GM12892 (cell line): ENCODE measurements around the gene ANKRD29.

Source experiments
- DNase-seq: peaks from one replicate; pipeline ENCODE4 v3.0.0; 2011; ENCODE audit not compliant: insufficient read length
- FAIRE-seq: peaks from 2 replicates; lab custom pipeline; 2011; peaks lifted over from hg19 to GRCh38; lab: Jason Lieb, UNC
- POLR2A ChIP-seq: IDR thresholded peaks from 2 replicates; pipeline ENCODE4 v1.6.1; 2011; ENCODE audit warnings: low read depth, low read length, control low read depth
- POLR2AphosphoS5 ChIP-seq: IDR thresholded peaks from 2 replicates; pipeline ENCODE4 v1.6.1; 2011; ENCODE audit warnings: low read depth, low read length, control low read depth
- TAF1 ChIP-seq: IDR thresholded peaks from 2 replicates; pipeline ENCODE4 v1.6.1; 2011; ENCODE audit warnings: low read depth, mild to moderate bottlenecking, control low read depth, low read length, borderline replicate concordance

The ANKRD29 gene

DNA sequence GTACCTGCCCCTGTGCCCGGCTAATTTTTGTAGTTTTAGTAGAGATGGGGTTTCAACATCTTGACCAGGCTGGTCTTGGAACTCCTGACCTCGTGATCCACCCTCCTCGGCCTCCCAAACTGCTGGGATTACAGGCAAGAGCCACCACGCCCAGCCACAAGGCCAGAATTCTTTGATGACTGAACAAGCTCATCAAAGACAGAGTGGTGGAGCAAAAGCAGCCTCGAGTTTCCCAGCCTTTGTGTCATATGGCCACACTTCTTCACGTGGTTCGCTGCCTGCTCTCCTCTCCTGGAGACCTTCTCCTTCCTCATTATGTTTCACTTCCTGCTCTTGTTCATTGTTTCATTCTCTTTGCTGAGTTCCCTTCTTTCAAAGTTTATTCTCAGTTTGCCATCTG, 66.5 kb downstream of the ANKRD29 start:
- no peak for TF ChIP-seq TAF1
- no peak for TF ChIP-seq POLR2AphosphoS5
- no peak for TF ChIP-seq POLR2A
- FAIRE-seq: no peak
- DNase-seq: no peak

DNA sequence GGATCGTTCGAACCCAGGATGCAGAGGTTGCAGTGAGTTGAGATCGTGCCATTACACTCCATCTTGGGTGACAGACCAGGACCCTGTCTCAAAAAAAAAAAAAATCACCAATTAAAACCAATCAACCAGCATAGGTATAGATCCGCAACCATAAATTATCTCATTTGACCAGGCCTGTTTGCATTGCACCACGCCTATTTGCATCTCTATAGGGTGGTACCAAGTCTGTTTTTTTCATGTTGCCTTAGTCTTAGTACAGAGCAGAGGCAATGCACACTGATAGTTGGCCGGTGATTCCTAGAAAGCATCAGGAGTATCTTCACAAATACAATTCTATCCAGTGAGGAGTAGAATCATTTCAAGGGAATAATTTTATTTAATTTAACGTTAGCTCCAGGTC, 67.1 kb downstream of the ANKRD29 start:
- DNase-seq (no peak), FAIRE-seq (no peak)
- no peak for TF ChIP-seq TAF1
- no peak for TF ChIP-seq POLR2A
- TF ChIP-seq POLR2AphosphoS5: no peak

DNA sequence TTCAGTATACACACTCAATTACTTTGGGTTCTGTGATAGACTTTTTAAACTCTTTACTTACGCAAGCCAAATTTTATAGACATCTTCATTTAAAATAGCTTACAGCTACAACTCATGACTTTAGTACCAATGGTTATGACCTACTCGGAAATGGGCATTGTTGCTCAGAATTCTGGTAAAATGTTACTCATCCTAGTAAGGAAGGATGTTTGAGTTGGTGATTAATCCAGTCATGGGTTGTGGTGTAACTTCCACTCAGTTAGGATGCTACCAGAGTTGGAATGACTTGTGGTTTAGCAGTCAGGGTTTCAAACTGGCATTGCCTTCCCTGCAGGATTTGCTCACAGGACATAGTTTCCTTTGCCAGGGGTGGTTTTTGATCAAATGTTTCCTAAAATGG, 69.0 kb downstream of the ANKRD29 start:
- FAIRE-seq (no peak), DNase-seq (no peak)
- no peak for TF ChIP-seq POLR2A
- no peak for TF ChIP-seq TAF1
- no peak for TF ChIP-seq POLR2AphosphoS5

DNA sequence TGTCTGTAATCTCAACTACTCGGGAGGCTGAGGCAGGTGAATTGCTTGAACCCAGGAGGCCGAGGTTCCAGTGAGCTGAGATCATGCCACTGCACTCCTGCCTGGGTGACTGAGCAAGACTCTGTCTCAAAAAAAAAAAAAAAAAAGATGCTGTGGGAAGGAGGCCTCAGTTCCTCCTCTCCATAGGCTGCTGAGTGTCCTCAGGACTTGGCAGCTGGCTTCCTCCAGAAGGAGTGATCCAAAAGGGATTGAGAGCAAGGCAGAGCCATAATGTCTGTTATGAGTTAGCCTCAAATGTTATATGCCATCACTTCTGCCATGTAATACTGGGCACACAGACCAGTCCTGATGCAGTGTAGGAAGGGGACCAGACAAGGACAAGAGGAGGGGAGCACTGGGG, 69.8 kb downstream of the ANKRD29 start:
- FAIRE-seq: no peak
- TF ChIP-seq POLR2A (no peak), TAF1 (no peak), POLR2AphosphoS5 (no peak)
- DNase-seq: no peak

DNA sequence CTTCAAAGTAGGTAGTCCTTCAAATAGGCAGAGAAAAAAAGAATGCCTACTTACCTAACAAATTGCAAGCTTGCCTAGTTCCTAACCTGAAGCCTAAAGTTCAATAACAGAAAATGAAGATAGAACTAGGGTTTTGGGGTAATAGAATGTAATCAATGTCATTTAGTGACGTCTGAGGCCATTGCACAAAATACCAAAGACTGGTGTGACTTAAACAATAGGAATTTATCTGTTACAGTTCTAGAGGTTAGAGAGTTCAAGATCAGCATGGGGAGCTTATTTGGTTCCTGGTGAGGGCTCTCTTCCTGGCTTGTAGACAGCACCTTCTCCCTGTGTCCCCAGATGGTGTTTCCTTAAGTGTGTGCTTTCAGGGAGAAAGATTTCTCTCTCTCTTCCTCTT, 71.7 kb downstream of the ANKRD29 start:
- DNase-seq: no peak
- TF ChIP-seq TAF1 (no peak), POLR2A (no peak), POLR2AphosphoS5 (no peak)
- no peak for FAIRE-seq

DNA sequence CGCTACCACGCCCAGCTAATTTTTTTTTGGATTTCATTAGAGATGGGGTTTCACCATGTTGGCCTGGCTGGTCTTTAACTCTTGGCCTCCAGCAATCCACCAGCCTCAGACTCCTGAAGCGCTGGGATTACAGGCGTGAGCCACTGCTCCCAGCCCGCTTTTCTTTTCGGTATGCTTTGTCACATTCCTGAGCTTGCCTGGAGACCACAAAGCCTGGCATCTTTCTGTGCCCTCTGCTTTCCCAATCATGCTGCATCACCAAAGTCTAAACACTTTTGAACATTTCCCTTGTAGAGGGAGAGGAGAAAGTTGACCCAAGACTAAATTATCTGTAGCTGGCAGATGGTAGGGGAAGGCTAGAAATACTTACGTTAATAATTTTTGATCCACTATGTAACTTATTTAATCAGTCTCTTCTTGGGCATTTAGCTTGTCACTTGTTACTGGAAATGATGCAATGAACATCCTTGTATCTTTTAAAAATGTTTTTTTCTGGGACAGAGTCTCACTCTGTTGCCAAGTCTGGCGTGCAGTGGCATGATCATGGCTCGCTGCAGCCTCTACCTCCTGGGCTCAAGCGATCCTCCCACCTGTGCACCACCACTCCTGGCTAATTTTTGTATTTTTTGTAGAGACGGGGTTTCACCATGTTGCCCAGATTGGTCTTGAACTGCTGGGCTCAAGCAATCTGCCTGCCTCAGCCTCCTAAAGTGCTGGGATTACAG, 73.7 kb downstream of the ANKRD29 start:
- TF ChIP-seq POLR2AphosphoS5 (no peak), TAF1 (no peak), POLR2A (no peak)
- no peak for FAIRE-seq
- DNase-seq: no peak

DNA sequence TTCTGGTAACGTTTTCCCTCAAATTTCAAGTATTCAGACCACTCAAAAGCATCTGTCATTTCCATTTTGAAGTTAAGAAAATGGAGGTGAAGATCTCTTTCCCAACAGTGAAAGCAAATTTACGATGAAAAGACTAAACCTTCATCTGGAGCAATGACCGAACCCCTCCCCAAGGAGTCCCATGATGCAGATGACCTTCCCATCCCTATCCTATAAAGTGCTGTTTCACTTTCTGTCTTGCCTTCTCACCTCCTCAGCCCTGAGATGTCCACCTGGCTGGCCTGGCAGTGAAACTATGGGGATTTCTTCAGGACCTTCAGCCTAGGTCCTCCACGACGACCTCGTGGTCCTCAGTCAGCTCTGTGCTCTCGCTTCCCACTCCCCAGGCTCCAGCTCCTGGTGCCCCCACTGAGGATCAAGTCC, 75.5 kb downstream of the ANKRD29 start:
- TF ChIP-seq POLR2A: no peak
- TF ChIP-seq POLR2AphosphoS5: no peak
- no peak for TF ChIP-seq TAF1
- FAIRE-seq (no peak), DNase-seq (no peak)

DNA sequence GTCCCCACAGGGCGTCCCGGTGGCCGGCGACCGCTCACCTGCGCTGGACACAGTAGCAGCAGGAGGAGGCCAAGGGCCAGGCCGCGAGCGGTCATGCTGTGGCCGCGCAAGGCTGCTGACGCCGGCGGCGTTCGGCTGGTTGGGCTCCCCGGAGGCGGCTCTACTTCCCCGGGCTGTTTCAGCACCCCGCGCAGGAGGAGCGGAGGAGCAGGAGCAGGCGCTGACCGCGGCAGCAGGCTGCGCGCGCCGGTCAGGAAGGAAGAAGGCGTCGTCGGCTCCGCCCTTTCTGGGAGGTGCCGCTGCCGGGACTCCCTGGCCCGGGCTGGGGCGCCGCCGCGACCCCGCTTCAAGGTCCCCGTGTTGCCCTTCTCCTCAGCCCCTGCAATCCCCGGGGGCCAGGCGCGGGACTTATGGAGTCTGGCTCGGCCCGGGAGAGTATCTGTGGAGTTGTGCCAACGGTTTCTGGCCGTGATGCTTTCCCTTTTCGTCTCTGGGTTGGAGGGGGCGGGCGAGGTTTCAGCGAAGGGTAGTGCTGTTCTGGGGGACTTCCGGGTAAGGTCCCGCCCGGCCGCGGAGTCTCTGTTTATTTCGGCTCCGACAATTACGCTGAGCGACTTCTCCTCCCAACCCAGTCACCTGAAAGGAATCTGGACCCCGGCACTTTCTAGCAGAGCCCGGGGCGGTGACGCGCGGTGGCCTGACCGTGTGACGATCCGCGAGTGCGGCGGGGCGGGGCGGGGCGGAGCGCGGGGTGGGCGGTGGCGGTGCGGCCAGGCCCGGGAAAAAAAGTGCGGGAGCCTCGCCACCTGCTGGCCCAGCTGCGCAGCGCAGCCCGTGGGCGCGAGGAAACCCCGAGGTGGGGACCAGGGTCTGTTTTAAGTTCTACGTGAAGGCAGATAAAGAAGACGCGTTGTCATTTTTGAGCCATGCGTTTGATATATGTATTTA, 76.2 kb downstream of the ANKRD29 start, which contains the start of gene NPC1:
TSS of gene NPC1 (minus strand) at position 258 of the 948 bp plus-strand sequence. CDS start at position 95, 163 bp downstream.
- TF ChIP-seq POLR2AphosphoS5 (peak; percentile 54; the same call in 1 of the 2 replicates), POLR2A (peak; percentile 78; the same call in 1 of the 2 replicates), TAF1 (no peak)
- FAIRE-seq (peak; percentile 94), DNase-seq (peak; percentile 81)

DNA sequence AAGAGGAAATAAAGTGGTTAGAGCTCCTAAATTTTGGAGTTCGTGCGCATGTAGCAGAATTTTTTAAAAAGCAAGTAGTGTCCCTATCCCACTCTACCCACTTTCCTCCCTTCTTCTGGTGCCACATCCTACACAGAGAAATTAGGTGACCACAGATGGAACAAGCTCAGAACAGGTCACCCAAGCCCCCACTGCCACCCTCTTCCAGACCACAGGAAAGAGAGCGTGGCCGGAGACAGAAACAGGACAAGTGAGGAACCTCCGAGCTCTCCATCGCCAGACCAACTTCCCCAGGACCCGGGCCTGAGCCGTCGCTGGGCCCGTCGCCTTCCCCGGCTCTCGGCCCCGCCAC, 76.8 kb downstream of the ANKRD29 start:
- DNase-seq: no peak
- no peak for FAIRE-seq
- no peak for TF ChIP-seq POLR2A
- TF ChIP-seq POLR2AphosphoS5: no peak
- TF ChIP-seq TAF1: no peak

DNA sequence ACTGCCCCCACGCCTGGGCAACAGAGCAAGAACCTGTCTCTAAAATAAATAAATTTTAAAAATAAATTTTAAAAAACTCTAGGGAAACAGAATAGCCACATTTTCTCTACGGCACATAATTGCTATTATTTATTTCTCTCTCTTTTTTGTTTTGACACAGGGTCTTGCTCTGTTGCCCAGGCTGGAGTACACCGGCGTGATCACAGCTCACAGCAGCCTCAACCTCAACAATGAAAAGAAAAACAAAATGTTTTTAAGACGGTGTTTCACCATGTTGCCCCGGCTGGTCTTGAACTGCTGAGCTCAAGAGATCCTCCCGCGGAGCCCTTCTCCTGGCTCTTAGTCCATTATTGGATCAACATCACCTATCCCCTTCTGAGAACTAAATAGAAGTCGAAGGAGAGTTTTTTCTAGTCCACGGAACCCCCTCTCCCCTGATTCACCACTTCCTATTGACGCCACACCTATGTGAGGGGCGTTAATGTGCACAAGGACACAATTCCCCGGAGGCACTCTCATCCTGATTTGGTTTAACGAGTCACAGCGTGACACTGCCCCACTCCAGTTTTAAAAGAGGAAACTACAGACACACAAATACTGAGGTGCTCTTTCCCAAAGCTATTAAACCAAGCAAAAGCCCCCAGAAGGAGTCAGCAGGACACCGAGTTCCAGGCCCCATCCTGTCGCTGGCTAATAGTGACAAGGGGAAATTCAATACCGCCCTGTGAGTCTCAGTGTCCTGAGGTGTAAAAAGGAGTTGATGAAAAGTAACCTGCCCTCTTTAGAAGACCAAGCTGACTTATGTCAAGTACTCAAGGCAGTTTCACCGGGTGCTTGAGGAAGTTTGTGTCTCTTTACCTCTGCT, 77.5 kb downstream of the ANKRD29 start:
- DNase-seq: no peak
- no peak for FAIRE-seq
- TF ChIP-seq POLR2A: no peak
- no peak for TF ChIP-seq POLR2AphosphoS5
- TF ChIP-seq TAF1: no peak
